PC-3 (cell line): ENCODE data around the gene KCTD12. TPM values are rescaled to one million over a fixed set of nuclear protein-coding genes. Genes with fewer than 3 reads are reported as not detected.

Experiments used
- ATAC-seq: fragments of 200-7000 bp; cut with Tn5 transposase; 2 replicates; pipeline ENCODE4 v1.9.1; 2020; ENCODE audit warnings: mild to moderate bottlenecking, moderate library complexity
- BruUV-seq: library from RNA; stranded (reverse); fragments of 400-500 nt; replicated peaks from 2 replicates; lab custom pipeline; 2021; lab: Mats Ljungman, UMichigan
- CTCF ChIA-PET: fragments of 300-600 bp; sonication (Branson Sonifier 250); formaldehyde crosslinking; loops from one replicate; lab custom pipeline; 2022; ENCODE audit warnings: antibody characterized with exemption; lab: Charles Lee
- POLR2A ChIA-PET: fragments of 300-600 bp; sonication (Branson Sonifier 250); formaldehyde crosslinking; loops from one replicate; lab custom pipeline; 2022; ENCODE audit warnings: antibody characterized with exemption; ENCODE audit not compliant: unreplicated experiment; lab: Charles Lee
- DNase-seq: peaks from one replicate; pipeline ENCODE4 v3.0.0-alpha.2; 2015
- H2AFZ ChIP-seq: fragments of 300-600 bp; sonication (generic); 2 replicates; pipeline ENCODE4 v1.6.0; 2016; ENCODE audit warnings: antibody characterized with exemption, low read length
- H3F3A ChIP-seq: fragments of 300-600 bp; sonication (generic); one replicate; pipeline ENCODE4 v1.6.0; 2017; ENCODE audit warnings: antibody characterized with exemption, low read length, control low read depth, mild to moderate bottlenecking; ENCODE audit not compliant: unreplicated experiment
- H3K27ac ChIP-seq: fragments of 300-600 bp; sonication (generic); 2 replicates; pipeline ENCODE4 v1.5.1; 2016; ENCODE audit warnings: mild to moderate bottlenecking, low read length
- H3K27me3 ChIP-seq: fragments of 300-600 bp; sonication (generic); 2 replicates; pipeline ENCODE4 v1.6.1; 2016; ENCODE audit warnings: low read length, mixed read lengths
- H3K36me3 ChIP-seq: fragments of 300-600 bp; sonication (generic); 2 replicates; pipeline ENCODE4 v1.6.1; 2016; ENCODE audit warnings: low read depth, mixed run types, low read length, mixed read lengths
- H3K4me1 ChIP-seq: fragments of 300-600 bp; sonication (generic); 2 replicates; pipeline ENCODE4 v1.5.1; 2016; ENCODE audit warnings: low read length; ENCODE audit not compliant: insufficient read depth
- H3K4me2 ChIP-seq: fragments of 300-600 bp; sonication (generic); 2 replicates; pipeline ENCODE4 v1.6.0; 2016; ENCODE audit warnings: low read length
- H3K4me3 ChIP-seq: fragments of 300-600 bp; sonication (generic); 2 replicates; pipeline ENCODE4 v1.5.1; 2016; ENCODE audit warnings: mild to moderate bottlenecking, low read length, mixed read lengths
- H3K79me2 ChIP-seq: fragments of 300-600 bp; sonication (generic); 2 replicates; pipeline ENCODE4 v1.6.1; 2017; ENCODE audit warnings: low read length, mixed read lengths
- H3K9ac ChIP-seq: fragments of 300-600 bp; sonication (generic); 2 replicates; pipeline ENCODE4 v1.6.0; 2016; ENCODE audit warnings: mild to moderate bottlenecking, low read length
- H3K9me2 ChIP-seq: fragments of 300-600 bp; sonication (generic); replicated peaks from 2 replicates; pipeline ENCODE4 v1.6.1; 2016; ENCODE audit warnings: mixed run types, low read length, mixed read lengths
- H3K9me3 ChIP-seq: fragments of 300-600 bp; sonication (generic); 2 replicates; pipeline ENCODE4 v1.6.1; 2016; ENCODE audit warnings: low read length, mixed read lengths
- H4K20me1 ChIP-seq: fragments of 300-600 bp; sonication (generic); 2 replicates; pipeline ENCODE4 v1.6.1; 2016; ENCODE audit warnings: low read length, mixed read lengths
- EZH2 ChIP-seq: fragments of 300-600 bp; sonication (generic); IDR thresholded peaks from one replicate; pipeline ENCODE4 v1.6.1; 2017; ENCODE audit warnings: antibody characterized with exemption, mild to moderate bottlenecking, low read length; ENCODE audit not compliant: unreplicated experiment
- EZH2phosphoT487 ChIP-seq: fragments of 300-600 bp; sonication (generic); IDR thresholded peaks from 2 replicates; pipeline ENCODE4 v1.6.1; 2018; ENCODE audit warnings: mild to moderate bottlenecking, antibody characterized with exemption, low read length, borderline replicate concordance
- intact Hi-C: fragments of 100-400 bp; cut with micrococcal nuclease; formaldehyde crosslinking; loops from 2 replicates; pipeline ENCODE4 v1.9.0; 2023
- total RNA-seq: library from RNA; depleted of rRNA; stranded (reverse); fragments of >200 nt; gene quantifications from 2 replicates; pipeline ENCODE4 v1.2.3, GENCODE V29; 2014
- TF ChIP-seq, protein P1 (sequence below): fragments of 300-600 bp; sonication (generic); conservative IDR thresholded peaks from 2 replicates; pipeline ENCODE4 v1.5.1; 2017; ENCODE audit warnings: antibody characterized with exemption, low read depth, mild to moderate bottlenecking, low read length

The KCTD12 gene
- total RNA-seq, 1 experiment from 2014 or later: 7.0 TPM

DNA sequence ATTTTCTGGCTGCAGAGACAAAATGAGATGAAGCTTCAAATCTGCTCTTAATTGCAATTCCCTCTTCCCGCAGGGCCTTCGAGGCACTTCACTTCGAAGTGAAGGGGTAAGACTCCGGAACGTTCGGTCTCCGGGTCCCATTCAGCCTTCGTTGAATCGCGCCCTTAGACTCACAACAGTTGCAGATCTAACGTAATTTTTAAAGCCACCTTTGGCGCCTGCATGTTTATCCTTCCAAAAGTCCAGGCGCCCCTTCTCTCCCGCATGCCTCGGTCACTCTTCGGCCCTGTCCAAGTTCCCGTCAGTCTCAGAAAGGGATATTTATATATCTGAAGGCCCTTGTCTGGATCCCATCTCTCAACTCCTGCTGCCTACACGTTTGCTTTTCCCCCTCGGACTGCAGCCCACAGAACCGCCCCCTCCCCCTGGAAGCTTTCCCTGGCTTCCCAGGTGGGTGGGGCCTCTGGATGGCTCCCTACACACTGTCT is 915 bp upstream of the KCTD12 start:
- H3K4me3 ChIP-seq: peak overlapping the region; percentile 80
- H3K9ac ChIP-seq: no peak overlapping the region
- H3K9me3 ChIP-seq: no peaks in the 10 kb centered on the region
- no peaks in the 10 kb centered on the region for H3K36me3 ChIP-seq
- no TSS peak for BruUV-seq
- peak overlapping the region; percentile 95 for H3K4me2 ChIP-seq
- no peaks in the 10 kb centered on the region for H3F3A ChIP-seq
- peaks cover 14% of the 10 kb centered on the region; the same call in 1 of the 2 replicates for H3K4me1 ChIP-seq
- TF ChIP-seq EZH2phosphoT487: no peak
- TF ChIP-seq, protein P1, sequence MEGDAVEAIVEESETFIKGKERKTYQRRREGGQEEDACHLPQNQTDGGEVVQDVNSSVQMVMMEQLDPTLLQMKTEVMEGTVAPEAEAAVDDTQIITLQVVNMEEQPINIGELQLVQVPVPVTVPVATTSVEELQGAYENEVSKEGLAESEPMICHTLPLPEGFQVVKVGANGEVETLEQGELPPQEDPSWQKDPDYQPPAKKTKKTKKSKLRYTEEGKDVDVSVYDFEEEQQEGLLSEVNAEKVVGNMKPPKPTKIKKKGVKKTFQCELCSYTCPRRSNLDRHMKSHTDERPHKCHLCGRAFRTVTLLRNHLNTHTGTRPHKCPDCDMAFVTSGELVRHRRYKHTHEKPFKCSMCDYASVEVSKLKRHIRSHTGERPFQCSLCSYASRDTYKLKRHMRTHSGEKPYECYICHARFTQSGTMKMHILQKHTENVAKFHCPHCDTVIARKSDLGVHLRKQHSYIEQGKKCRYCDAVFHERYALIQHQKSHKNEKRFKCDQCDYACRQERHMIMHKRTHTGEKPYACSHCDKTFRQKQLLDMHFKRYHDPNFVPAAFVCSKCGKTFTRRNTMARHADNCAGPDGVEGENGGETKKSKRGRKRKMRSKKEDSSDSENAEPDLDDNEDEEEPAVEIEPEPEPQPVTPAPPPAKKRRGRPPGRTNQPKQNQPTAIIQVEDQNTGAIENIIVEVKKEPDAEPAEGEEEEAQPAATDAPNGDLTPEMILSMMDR: no peak
- TF ChIP-seq EZH2: no peak
- no peaks in the 10 kb centered on the region for H3K27me3 ChIP-seq
- H3K9me2 ChIP-seq: no peaks in the 10 kb centered on the region
- H4K20me1 ChIP-seq: no peaks in the 10 kb centered on the region
- DNase-seq: no peak
- peaks cover 15% of the 10 kb centered on the region for H3K79me2 ChIP-seq
- intact Hi-C loops: no loop called here
- peak overlapping the region; percentile 81 for H2AFZ ChIP-seq
- ATAC-seq: no peak
- no peak overlapping the region for H3K27ac ChIP-seq
- ChIA-PET CTCF (no interaction called here), POLR2A (no interaction called here)

DNA sequence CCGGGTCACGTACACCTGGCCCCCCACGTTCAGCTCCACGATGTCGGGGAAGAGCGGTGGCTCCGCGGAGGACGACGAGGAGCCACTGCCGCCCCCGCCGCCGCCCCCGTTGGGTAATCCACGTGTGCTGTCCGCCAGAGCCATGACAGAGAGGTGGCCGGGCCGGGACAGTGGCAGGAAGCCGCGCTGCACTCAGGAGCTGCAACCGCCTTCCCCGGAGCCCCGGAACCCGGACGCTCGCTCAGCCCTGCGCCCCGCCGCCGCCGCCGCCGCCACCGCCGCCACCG is 257 bp downstream of the KCTD12 start:
- no peak for ATAC-seq
- CTCF ChIA-PET: interaction anchor here (0.6 to 1.6 kb wide), 2 partner anchors 14 to 218 kb away, joined by 4 to 9 read pairs; no protein-coding TSS in a partner anchor

More for the DNA sequence above, 257 bp downstream of the KCTD12 start:
- intact Hi-C loops: loop anchor here (1.0 kb wide), 1 partner anchor 114 kb away; no protein-coding TSS in a partner anchor
- H3K4me3 ChIP-seq: peak overlapping the region; percentile 80
- H2AFZ ChIP-seq: peak overlapping the region; percentile 92
- no peaks in the 10 kb centered on the region for H3K9me2 ChIP-seq
- H3K4me1 ChIP-seq: peaks cover 14% of the 10 kb centered on the region; the same call in 1 of the 2 replicates
- no TSS peak for BruUV-seq
- H3K9ac ChIP-seq: peak overlapping the region; percentile 66
- H3K27ac ChIP-seq: peak overlapping the region; percentile 34; the same call in 1 of the 2 replicates
- peaks cover 15% of the 10 kb centered on the region for H3K79me2 ChIP-seq
- H3K27me3 ChIP-seq: no peaks in the 10 kb centered on the region
- H3K9me3 ChIP-seq: no peaks in the 10 kb centered on the region
- POLR2A ChIA-PET: interaction anchor here (0.6 kb wide), 1 partner anchor 188 kb away, joined by 5 read pairs; no protein-coding TSS in a partner anchor
- no peak for TF ChIP-seq EZH2
- TF ChIP-seq, protein P1: no peak
- no peak for TF ChIP-seq EZH2phosphoT487
- H3K4me2 ChIP-seq: peak overlapping the region; percentile 95
- no peaks in the 10 kb centered on the region for H4K20me1 ChIP-seq
- H3K36me3 ChIP-seq: no peaks in the 10 kb centered on the region
- no peak for DNase-seq
- H3F3A ChIP-seq: no peaks in the 10 kb centered on the region
